GM12801 (cell line): ENCODE measurements around the gene CTRB2.

Experiments used
- CTCF ChIP-seq: IDR thresholded peaks from one replicate; pipeline ENCODE4 v1.5.1; 2011; ENCODE audit warnings: control low read depth; ENCODE audit not compliant: insufficient read length; ENCODE audit errors: extremely low read depth

Gene CTRB2

GRCh38 chr16:75188832-75189477, 18.0 kb downstream of the CTRB2 start:
- no peak for TF ChIP-seq CTCF

- no peak for TF ChIP-seq CTCF
Observed at GRCh38 chr16:75181630-75182029, 25.3 kb downstream of the CTRB2 start.

DNA sequence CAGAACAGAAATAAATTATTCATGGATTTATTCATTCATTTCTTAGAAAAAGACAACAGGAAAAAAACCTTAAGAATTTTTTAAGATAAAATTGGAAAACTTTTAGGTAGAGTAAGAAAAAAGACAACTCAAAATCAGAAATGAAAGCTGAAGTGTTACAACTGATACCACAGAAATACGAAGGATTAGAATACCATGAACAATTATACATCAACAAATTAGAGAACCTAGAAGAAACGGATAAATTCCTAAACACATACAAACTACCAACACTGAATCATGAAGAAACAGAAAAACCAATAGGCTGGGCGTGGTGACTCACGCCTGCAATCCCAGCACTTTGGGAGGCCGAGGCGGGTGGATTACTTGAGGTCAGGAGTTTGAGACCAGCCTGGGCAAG, 27.8 kb downstream of the CTRB2 start:
- no peak for TF ChIP-seq CTCF

GRCh38 chr16:75176926-75177325, 30.0 kb downstream of the CTRB2 start:
- TF ChIP-seq CTCF, result no peak

GRCh38 chr16:75175074-75175473, 31.9 kb downstream of the CTRB2 start:
- no peak for TF ChIP-seq CTCF

DNA sequence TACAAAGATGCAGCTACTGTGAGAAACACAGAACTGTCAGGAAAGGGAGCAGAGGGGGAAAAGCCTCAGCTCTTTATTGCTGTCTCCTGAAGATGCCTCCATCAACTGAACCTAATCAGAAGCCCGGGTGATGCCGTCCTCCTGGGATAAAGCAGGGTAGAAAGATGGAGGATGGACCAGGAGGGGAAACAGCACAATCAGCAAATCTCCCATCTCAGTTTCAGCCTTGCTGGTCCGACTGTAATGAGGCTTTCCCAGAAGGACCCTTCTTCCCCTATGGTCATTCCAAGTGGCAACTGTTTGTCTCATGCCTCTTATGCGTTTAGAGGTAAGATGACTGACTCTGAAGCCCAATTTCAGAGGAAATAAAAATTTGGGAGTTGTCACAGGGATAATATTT, 34.4 kb downstream of the CTRB2 start:
- TF ChIP-seq CTCF, result no peak

GRCh38 chr16:75169899-75170405, 37.0 kb downstream of the CTRB2 start:
- TF ChIP-seq CTCF, result no peak
